T-helper 17 cell (primary cell): ENCODE measurements around the gene WDR46. TPM values are rescaled to one million over a fixed set of nuclear protein-coding genes. Genes with fewer than 3 reads are reported as not detected.

Experiments used
- ATAC-seq: fragments of 150-1000 bp; cut with Tn5 transposase; 2 replicates; pipeline ENCODE4 v1.10.0; 2021; ENCODE audit warnings: mild to moderate bottlenecking, moderate library complexity
- DNase-seq, 3 donors: peaks; one replicate each; pipeline versions ENCODE4 v3.0.0 to v3.0.0-alpha.2; 2020 to 2021
- H3K9me3 ChIP-seq: one replicate; pipeline ENCODE4 v1.7.0; 2013; ENCODE audit warnings: low read length, mild to moderate bottlenecking; ENCODE audit not compliant: control insufficient read depth, poor library complexity, severe bottlenecking
- H3K27ac Mint-ChIP-seq: one replicate; pipeline ENCODE4 v1.8.0; 2022; ENCODE audit warnings: mild to moderate bottlenecking, moderate library complexity, mixed read lengths
- H3K27me3 Mint-ChIP-seq: one replicate; pipeline ENCODE4 v1.8.0; 2022; ENCODE audit warnings: mixed read lengths
- H3K36me3 Mint-ChIP-seq: one replicate; pipeline ENCODE4 v1.8.0; 2022; ENCODE audit warnings: low read depth, mixed read lengths
- H3K4me1 Mint-ChIP-seq: one replicate; pipeline ENCODE4 v1.8.0; 2022; ENCODE audit warnings: mild to moderate bottlenecking, mixed read lengths
- H3K4me3 Mint-ChIP-seq: one replicate; pipeline ENCODE4 v1.8.0; 2022; ENCODE audit warnings: mild to moderate bottlenecking, moderate library complexity, mixed read lengths
- total RNA-seq, 4 donors: library from RNA in 2 of 4; stranded (reverse) in 2 of 4; gene quantifications; one replicate each; pipeline ENCODE4 v1.2.3 and lab custom pipeline; 2022 to 2026

Gene WDR46
- total RNA-seq, 2 donors from 2014 or later: 32.1 to 38.6 TPM

DNA sequence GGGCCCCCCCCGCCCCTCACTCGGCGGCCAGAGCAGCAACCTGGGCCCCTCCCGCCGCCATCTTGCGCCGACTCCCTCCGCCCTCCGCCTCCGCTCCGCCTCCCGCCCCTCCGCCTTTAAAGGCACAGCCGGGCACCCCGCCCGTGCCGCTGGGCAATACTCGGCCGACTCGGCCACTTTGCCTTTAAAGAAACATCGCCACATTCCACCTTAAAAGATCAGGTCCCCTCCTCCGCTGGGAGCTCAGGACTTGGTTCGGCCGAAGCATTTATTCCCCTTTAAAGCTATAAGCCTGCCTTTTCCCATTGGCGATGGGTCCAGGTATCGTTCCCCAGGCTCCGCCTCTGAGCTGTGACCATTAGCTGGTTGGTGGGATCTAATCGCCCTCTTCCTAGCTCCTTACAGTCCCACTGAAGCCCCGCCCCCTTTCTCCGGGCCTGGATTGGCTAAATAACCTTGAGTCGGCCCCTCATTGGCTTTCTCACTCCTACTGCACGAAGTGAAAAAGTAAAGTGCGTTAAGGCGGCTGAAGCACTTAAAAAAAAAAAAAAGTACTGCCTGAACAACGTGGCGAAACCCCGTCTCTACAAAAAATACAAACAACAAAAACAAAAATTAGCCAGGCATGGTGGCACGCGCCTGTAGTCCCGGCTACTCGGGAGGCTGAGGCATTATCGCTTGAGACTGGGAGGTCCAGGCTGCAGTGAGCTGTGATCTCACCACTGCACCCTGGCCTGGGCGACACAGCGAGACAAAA is 28.8 kb upstream of the WDR46 start, which contains the start of gene ZBTB22:
TSS of gene ZBTB22 (minus strand) at position 76 of the 757 bp plus-strand sequence. CDS start 828 bp downstream, outside the sequence.
- peak; percentile 88 to 92 (median 91) for DNase-seq
- ATAC-seq: peak; percentile 61
- no peaks in the 10 kb centered on the region for H3K9me3 ChIP-seq
- Mint-ChIP-seq H3K4me1 (peaks cover 63% of the 10 kb centered on the region), H3K36me3 (peaks cover 18% of the 10 kb centered on the region), H3K4me3 (peak within 1 kb of the TSS; percentile 96), H3K27me3 (no peaks in the 10 kb centered on the region), H3K27ac (peak within 1 kb of the TSS; percentile 99)

DNA sequence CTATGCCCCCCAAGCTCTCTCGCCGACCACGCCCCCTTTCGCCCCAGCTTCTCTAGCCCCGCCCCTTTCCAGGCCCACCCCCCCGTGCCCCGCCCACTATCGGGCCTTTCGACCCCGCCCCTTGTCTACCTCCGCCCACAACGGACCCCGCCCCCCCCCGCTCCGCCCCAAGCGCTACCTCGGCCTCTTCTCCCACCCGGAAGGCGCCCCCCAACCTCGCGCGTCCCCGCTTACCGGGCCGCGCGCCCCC is 28.3 kb upstream of the WDR46 start:
- Mint-ChIP-seq H3K27me3 (no peaks in the 10 kb centered on the region), H3K4me1 (peaks cover 63% of the 10 kb centered on the region), H3K36me3 (peaks cover 17% of the 10 kb centered on the region), H3K4me3 (peak overlapping the region; percentile 96), H3K27ac (peak overlapping the region; percentile 99)
- H3K9me3 ChIP-seq: no peaks in the 10 kb centered on the region
- no peak for ATAC-seq
- DNase-seq: peak in 1 of 3 donors; percentile 55

DNA sequence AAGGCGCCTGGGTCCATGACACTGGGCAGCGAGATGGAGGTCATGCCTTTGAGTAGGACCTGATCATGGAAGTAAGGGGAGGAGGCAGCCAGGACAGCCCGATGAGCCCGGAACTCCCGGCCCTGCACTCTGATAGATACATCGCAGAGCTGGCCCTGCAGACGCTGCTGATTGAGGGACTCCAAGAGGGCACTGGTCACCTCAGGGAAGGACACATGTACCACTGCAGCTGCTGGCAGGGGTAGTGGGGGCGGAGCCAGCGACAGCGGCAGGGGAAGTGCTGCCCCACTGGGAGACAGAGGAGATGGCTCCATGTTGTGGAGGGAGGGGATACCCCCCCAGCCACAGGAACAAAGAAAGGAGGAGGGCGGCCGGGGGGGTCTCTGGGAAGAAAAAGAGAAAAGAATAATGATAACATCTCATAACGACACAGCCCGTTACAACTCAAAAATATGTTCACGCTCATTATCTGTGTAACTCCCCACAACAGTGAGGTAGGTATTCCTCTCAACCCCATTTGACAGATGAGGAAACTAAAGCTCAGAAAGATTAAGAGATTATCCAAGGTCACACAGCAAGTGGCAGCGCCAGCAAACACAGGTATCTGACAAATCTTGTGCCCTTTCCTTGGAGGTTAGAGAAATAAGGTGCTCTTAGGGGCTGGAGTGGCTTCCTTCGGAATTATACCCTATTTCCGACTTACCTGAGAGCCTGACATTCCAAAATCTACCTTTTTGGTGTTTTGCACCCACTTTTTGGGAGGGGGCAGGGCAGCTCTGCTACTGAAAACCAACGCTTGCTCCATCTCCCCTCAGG is 27.8 kb upstream of the WDR46 start:
- no peaks in the 10 kb centered on the region for H3K9me3 ChIP-seq
- ATAC-seq: no peak
- Mint-ChIP-seq H3K4me1 (peaks cover 63% of the 10 kb centered on the region), H3K27me3 (no peaks in the 10 kb centered on the region), H3K36me3 (peaks cover 12% of the 10 kb centered on the region), H3K27ac (peak overlapping the region; percentile 99), H3K4me3 (peak overlapping the region; percentile 96)
- no peak for DNase-seq

DNA sequence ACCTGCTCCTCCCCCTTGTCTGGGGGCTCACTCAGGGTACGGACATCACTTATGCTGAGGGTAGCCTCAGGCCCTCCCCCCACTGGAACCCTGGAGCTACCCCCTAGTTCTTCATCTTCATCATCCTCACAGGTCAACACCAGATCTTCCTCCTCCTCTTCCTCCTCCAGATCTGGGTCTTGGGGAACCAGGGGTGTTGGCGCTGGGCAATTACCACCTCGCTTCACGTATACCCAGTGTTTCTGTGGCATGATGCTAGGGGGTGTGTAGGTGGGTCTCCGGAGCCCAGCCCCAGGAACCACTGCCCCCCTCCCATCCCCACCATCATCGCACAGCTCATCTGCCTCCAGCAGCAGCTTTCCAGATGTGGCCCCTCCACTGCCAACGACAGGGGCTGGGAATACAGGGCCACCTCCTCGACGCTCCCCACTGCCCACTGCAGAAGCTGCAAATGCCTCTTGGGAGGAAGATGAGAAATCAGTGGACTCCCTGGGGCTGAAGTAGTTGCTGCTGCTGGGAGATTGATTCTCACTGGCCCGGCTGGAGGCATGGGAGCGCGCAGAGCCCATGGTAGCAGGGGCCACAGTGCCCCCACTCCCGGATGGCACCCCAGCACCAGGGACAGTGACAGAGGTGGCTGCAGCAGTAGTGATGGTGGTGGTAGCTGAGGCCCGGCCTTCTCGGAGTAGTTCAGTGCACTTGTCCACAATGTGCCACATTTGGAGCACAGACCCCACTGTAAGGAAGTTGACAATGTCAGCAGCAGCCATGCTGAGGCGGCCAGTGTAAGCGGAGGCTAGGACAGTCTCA is 27.0 kb upstream of the WDR46 start:
- no peak for ATAC-seq
- peak overlapping the region; percentile 97 for H3K4me3 Mint-ChIP-seq
- peaks cover 62% of the 10 kb centered on the region for H3K4me1 Mint-ChIP-seq
- H3K9me3 ChIP-seq: no peaks in the 10 kb centered on the region
- H3K27ac Mint-ChIP-seq: peak overlapping the region; percentile 99
- DNase-seq: no peak
- H3K27me3 Mint-ChIP-seq: no peaks in the 10 kb centered on the region
- H3K36me3 Mint-ChIP-seq: peaks cover 12% of the 10 kb centered on the region

DNA sequence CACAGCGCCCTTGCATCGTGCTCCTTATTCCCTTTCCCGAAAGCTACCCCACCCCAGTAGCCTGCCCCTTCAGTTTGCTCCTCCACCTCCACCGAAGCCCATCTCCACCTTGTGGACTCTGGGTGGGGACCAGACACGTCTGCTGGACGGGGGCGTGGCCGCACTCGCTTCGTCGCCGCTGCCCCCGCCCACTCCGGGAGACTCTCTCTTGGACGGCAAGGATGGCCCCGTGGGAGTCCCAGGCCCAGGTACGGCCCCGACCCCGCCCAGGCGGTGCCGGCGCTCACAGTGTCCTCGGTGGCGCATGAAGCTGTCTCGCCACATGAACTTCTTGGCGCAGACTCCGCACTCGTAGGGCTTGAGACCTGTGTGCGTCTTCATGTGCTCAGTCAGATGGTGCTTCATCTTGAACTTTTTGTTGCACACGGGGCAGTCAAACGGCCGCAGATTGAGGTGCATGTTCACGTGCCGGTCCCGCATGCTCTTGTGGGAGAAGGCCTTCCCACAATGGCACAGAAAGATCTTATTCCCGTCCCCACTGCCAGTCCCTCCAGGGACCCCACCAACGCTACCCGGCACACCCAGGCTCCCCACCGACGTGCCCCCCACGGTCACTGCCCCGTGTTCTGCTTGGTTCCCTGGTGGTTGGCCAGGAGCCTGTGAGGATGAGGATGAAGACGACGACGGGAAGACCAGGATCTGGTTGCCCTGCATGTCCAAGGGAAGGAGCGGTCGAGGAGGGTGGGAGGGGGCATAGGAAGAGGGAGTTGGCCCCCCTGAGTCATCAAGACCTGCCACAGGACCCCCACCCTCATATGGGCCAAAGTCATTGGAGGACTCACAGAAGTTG is 26.1 kb upstream of the WDR46 start:
- H3K27me3 Mint-ChIP-seq: no peaks in the 10 kb centered on the region
- no peaks in the 10 kb centered on the region for H3K9me3 ChIP-seq
- DNase-seq (no peak), ATAC-seq (no peak)
- H3K27ac Mint-ChIP-seq: peak overlapping the region; percentile 99
- H3K4me3 Mint-ChIP-seq: peak overlapping the region; percentile 97
- H3K4me1 Mint-ChIP-seq: peaks cover 61% of the 10 kb centered on the region
- peaks cover 12% of the 10 kb centered on the region for H3K36me3 Mint-ChIP-seq

DNA sequence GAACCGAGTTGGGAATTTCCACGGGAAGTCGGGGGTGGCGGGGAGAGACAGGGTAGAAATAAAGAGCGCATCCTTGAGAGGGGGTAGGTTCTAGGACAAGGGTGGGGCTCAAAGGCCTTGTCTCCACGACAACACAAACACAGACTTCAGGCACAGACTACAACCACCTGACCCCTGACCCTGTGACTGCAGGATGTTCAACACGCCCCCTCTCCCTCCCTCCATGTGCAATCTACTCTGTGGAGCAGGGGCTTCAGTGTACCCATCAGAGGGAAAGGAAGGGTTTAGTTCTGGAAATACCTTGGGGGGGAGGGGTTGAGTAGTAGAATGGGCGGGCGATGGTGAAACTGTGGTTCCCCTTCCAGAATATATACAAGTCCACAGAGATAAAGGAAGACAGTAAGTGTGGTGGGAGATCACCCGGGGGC is 25.5 kb upstream of the WDR46 start:
- H3K4me3 Mint-ChIP-seq: peak overlapping the region; percentile 97
- H3K36me3 Mint-ChIP-seq: peaks cover 10% of the 10 kb centered on the region
- peaks cover 56% of the 10 kb centered on the region for H3K4me1 Mint-ChIP-seq
- no peaks in the 10 kb centered on the region for H3K27me3 Mint-ChIP-seq
- ATAC-seq: peak; percentile 68
- peak overlapping the region; percentile 99 for H3K27ac Mint-ChIP-seq
- peak; percentile 58 to 80 (median 64) for DNase-seq
- no peaks in the 10 kb centered on the region for H3K9me3 ChIP-seq

DNA sequence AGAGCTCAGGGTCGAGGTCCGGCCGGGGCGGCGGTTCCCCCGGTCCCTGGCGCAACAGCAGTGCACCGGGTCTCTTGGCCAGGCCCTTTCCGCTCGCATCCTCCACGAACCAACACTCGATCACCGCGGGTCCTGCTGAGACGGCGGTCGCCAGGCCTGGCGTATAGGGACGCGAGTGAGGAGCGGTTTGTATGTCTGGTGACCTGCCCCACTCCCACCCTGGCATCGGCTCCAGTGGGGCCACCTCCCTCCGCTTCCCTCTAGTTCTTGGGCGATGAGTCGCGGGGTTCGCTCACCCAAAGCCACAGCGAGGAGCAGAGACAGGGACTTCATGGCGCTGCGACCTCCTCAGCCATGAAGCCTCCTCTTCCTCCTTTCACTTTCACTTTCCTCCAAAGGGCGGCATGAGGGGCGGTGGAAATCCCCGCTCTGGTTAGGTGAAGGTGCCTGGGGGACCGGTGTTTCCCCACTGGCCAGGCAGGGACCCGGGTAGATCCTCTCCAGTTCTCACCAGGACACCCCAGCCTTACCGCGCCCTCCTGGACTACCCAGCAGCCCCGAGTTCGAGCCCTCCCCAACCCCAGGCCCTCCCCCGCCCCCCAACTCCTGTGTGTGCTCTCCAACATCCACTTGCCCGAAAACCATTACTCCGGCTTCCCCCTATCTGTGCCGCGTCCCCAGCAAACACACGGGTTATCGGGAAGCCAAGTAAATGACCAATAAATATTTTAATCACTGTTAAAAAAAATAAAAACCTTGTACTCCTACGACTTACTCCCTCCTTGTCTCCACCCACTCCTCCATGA is 24.9 kb upstream of the WDR46 start, which contains the start of gene TAPBP:
TSS of gene TAPBP (minus strand) at position 370 of the 806 bp plus-strand sequence. CDS start at position 333, 37 bp downstream.
- peaks cover 10% of the 10 kb centered on the region for H3K36me3 Mint-ChIP-seq
- ATAC-seq (peak; percentile 67), DNase-seq (peak; percentile 76 to 83 (median 83))
- no peaks in the 10 kb centered on the region for H3K27me3 Mint-ChIP-seq
- H3K4me1 Mint-ChIP-seq: peaks cover 51% of the 10 kb centered on the region
- H3K9me3 ChIP-seq: no peaks in the 10 kb centered on the region
- peak within 1 kb of the TSS; percentile 99 for H3K27ac Mint-ChIP-seq
- H3K4me3 Mint-ChIP-seq: peak within 1 kb of the TSS; percentile 97

DNA sequence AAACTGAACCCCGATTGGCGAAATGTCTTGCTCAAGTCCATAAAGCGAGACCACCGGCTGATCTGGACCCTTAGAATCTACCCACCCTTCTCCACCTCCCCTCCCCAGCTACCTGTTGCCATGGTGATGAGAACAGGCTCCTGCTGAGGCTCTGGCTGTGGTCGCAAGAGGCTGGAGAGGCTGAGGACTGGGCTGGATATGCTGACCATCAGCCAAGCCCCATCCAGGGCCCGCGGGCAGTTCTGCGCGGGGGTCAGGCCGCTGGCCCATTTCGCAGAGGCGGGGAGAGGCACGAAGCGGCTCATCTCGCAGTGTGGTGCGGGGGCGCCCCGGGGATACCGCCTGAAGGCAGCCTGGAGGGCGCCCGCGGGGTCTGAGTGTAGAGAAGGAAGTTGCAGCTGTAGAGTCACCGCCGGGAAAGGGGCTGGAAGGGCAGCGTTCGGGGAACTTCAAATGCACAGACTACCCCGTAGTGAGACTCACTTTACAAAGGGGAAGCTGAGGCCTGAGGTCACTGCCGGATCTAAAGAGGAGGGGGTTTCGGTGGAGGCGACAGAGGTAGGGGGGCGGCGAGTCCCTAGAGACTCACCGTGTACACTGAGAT is 24.2 kb upstream of the WDR46 start:
- Mint-ChIP-seq H3K36me3 (peaks cover 9% of the 10 kb centered on the region), H3K4me1 (peaks cover 48% of the 10 kb centered on the region), H3K27me3 (no peaks in the 10 kb centered on the region), H3K27ac (peak overlapping the region; percentile 99), H3K4me3 (peak overlapping the region; percentile 97)
- peak in 1 of 3 donors; percentile 25 for DNase-seq
- ATAC-seq: no peak
- no peaks in the 10 kb centered on the region for H3K9me3 ChIP-seq

DNA sequence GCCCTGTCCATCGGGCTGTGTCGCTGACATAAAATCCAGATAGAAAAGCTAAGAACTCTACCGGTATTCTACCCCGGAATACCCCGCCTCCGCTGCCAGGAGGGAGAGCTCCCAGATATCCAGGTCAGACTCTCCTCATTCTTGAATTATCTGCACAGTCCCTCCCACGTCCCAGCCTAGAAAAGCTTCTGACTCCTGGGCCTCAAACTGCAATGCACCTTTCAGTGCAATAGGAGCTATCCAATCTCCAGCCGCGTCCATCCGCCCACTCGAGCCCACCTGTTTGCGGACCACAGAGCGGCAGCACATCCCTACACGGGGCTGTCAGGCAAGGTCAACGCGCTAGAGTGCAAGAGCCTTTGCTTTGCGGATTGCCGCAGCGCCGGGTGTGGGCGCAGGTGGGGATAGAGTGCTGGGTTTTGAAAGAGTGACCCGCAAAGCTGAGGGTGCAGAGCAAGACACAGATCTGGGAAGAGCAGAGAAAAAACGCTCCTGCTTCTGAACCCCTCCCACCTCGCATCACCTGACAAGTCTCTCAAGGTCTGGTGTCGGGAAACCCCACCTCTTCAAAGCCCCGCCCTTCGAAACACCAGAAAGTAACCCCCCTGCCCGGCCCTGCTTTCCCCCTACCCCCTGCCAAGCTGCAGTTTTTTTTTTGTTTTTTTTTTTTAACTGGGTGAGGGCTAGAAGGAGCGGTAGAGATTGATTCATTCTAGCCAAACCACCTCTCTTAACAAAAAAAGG is 23.5 kb upstream of the WDR46 start:
- H3K36me3 Mint-ChIP-seq: peaks cover 9% of the 10 kb centered on the region
- H3K9me3 ChIP-seq: no peaks in the 10 kb centered on the region
- H3K4me3 Mint-ChIP-seq: peak overlapping the region; percentile 97
- H3K27me3 Mint-ChIP-seq: no peaks in the 10 kb centered on the region
- ATAC-seq (peak; percentile 60), DNase-seq (peak; percentile 76 to 85 (median 76))
- peak overlapping the region; percentile 99 for H3K27ac Mint-ChIP-seq
- H3K4me1 Mint-ChIP-seq: peaks cover 45% of the 10 kb centered on the region

DNA sequence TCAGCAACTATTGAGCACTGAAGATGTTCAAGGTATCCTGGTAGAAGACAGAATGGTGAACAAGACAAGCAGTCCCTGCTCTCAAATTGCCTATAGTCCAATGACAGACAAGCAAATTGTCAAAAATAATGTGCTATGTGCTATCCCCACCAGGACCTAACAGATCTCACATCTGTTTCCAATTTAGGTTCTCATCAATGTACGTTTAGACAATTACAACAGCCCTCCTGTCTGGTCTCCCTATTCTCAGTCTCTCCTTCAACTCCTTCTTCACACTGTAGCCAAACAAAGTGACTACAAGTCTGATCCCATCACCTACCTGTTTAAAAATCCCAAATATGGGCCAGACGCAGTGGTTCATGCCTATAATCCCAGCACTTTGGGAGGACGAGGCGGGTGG is 17.3 kb upstream of the WDR46 start:
- H3K4me3 Mint-ChIP-seq: peak overlapping the region; percentile 52
- ATAC-seq: no peak
- DNase-seq: no peak
- H3K9me3 ChIP-seq: no peaks in the 10 kb centered on the region
- H3K27me3 Mint-ChIP-seq: no peaks in the 10 kb centered on the region
- peaks cover 24% of the 10 kb centered on the region for H3K4me1 Mint-ChIP-seq
- peak overlapping the region; percentile 75 for H3K27ac Mint-ChIP-seq
- H3K36me3 Mint-ChIP-seq: peaks cover 9% of the 10 kb centered on the region

DNA sequence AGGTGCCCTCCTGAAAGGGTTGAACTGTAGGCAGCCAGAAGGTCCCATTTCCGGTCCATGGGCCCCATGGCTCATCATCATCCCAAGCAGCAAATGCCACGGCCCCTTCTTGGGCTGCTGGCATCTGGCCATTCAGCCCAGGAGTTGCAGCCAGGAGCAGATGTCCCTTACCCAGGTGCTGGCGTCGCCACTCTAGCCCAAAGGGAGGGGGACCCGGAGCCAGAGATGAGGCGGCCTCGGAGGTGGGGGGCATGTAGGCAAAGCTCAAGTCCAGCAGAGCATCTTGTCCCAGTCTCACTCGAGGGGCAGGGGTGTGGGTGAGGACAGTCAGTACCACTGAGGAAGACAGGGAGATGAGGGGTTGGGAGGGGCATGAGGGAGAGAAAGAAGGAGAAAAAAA is 16.0 kb upstream of the WDR46 start:
- Mint-ChIP-seq H3K4me1 (peaks cover 28% of the 10 kb centered on the region), H3K36me3 (peaks cover 9% of the 10 kb centered on the region)

More for the DNA sequence above, 16.0 kb upstream of the WDR46 start:
- DNase-seq (no peak), ATAC-seq (no peak)
- no peaks in the 10 kb centered on the region for H3K9me3 ChIP-seq
- Mint-ChIP-seq H3K4me3 (peak overlapping the region; percentile 49), H3K27ac (peak overlapping the region; percentile 89), H3K27me3 (no peaks in the 10 kb centered on the region)
